HEK293T (cell line): Measurements from ENCODE around the gene GLT6D1.

Source experiments
- CTCF ChIA-PET: fragments of 350-600 bp; formaldehyde crosslinking; extraction: SDS; loops from one replicate; lab custom pipeline; 2021; ENCODE audit warnings: antibody characterized with exemption, inconsistent platforms; lab: Yijun Ruan, JAX
- POLR2A ChIA-PET: fragments of 350-600 bp; formaldehyde crosslinking; extraction: SDS; loops from one replicate; lab custom pipeline; 2020; ENCODE audit warnings: antibody characterized with exemption, inconsistent platforms; lab: Yijun Ruan, JAX
- DNase-seq: peaks from one replicate; pipeline ENCODE4 v3.0.0; 2012; ENCODE audit warnings: mixed read lengths; ENCODE audit errors: extremely low spot score
- ARNT ChIP-seq: fragments of 450-650 bp; IDR thresholded peaks from 2 replicates; pipeline ENCODE4 v1.6.1; 2017; ENCODE audit warnings: mild to moderate bottlenecking
- BHLHE40 ChIP-seq: fragments of 450-650 bp; IDR thresholded peaks from 2 replicates; pipeline ENCODE4 v1.6.1; 2016; ENCODE audit warnings: mild to moderate bottlenecking, moderate library complexity, borderline replicate concordance
- CTBP1 ChIP-seq: fragments of 450-650 bp; IDR thresholded peaks from 2 replicates; pipeline ENCODE4 v1.6.1; 2016; ENCODE audit warnings: borderline replicate concordance
- ELF4 ChIP-seq: fragments of 450-650 bp; IDR thresholded peaks from 2 replicates; pipeline ENCODE4 v1.6.1; 2017; ENCODE audit warnings: antibody characterized with exemption
- FOXA1 ChIP-seq: fragments of 450-650 bp; IDR thresholded peaks from 2 replicates; pipeline ENCODE4 v1.6.1; 2016; ENCODE audit warnings: mild to moderate bottlenecking
- FOXK2 ChIP-seq: fragments of 450-650 bp; IDR thresholded peaks from 2 replicates; pipeline ENCODE4 v1.6.1; 2016; ENCODE audit warnings: mild to moderate bottlenecking
- FOXM1 ChIP-seq: fragments of 450-650 bp; IDR thresholded peaks from 2 replicates; pipeline ENCODE4 v1.6.1; 2017; ENCODE audit warnings: mild to moderate bottlenecking, borderline replicate concordance
- HDGF ChIP-seq: fragments of 450-650 bp; IDR thresholded peaks from 2 replicates; pipeline ENCODE4 v1.6.1; 2017; ENCODE audit warnings: antibody characterized with exemption, borderline replicate concordance
- L3MBTL2 ChIP-seq: fragments of 450-650 bp; conservative IDR thresholded peaks from 2 replicates; pipeline ENCODE4 v1.6.1; 2016; ENCODE audit warnings: mild to moderate bottlenecking
- LEF1 ChIP-seq: fragments of 450-650 bp; IDR thresholded peaks from 2 replicates; pipeline ENCODE4 v1.6.1; 2017; ENCODE audit warnings: mild to moderate bottlenecking, borderline replicate concordance
- NFRKB ChIP-seq: fragments of 450-650 bp; IDR thresholded peaks from 2 replicates; pipeline ENCODE4 v1.6.1; 2016; ENCODE audit warnings: mild to moderate bottlenecking, moderate library complexity
- PKNOX1 ChIP-seq: fragments of 450-650 bp; IDR thresholded peaks from 2 replicates; pipeline ENCODE4 v1.6.1; 2016
- SP1 ChIP-seq: fragments of 450-650 bp; IDR thresholded peaks from 2 replicates; pipeline ENCODE4 v1.6.1; 2017
- SUZ12 ChIP-seq: fragments of 450-650 bp; IDR thresholded peaks from 2 replicates; pipeline ENCODE4 v1.6.1; 2016; ENCODE audit warnings: mild to moderate bottlenecking
- TARDBP ChIP-seq: fragments of 450-650 bp; IDR thresholded peaks from 2 replicates; pipeline ENCODE4 v1.6.1; 2016
- ZNF384 ChIP-seq: fragments of 450-650 bp; IDR thresholded peaks from 2 replicates; pipeline ENCODE4 v1.6.1; 2016

Gene GLT6D1

GRCh38 chr9:135584371-135584770 is 55.0 kb downstream of the GLT6D1 start:
- no peak for TF ChIP-seq FOXM1
- no peak for TF ChIP-seq FOXK2
- TF ChIP-seq ARNT = no peak
- TF ChIP-seq L3MBTL2 = no peak
- no peak for TF ChIP-seq ELF4
- TF ChIP-seq LEF1 = no peak
- no peak for TF ChIP-seq BHLHE40
- TF ChIP-seq PKNOX1 = no peak
- TF ChIP-seq FOXA1 = no peak
- no peak for TF ChIP-seq ZNF384
- TF ChIP-seq HDGF = no peak
- DNase-seq = no peak
- ChIA-PET CTCF (no interaction called here), POLR2A (no interaction called here)

GRCh38 chr9:135583688-135584011 is 55.7 kb downstream of the GLT6D1 start:
- TF ChIP-seq FOXK2 (no peak), SUZ12 (no peak), ELF4 (no peak), PKNOX1 (no peak), NFRKB (no peak), CTBP1 (no peak), ZNF384 (no peak), LEF1 (no peak), ARNT (no peak), HDGF (no peak), TARDBP (no peak)
- ChIA-PET POLR2A (no interaction called here), CTCF (no interaction called here)

GRCh38 chr9:135582966-135583687 is 56.2 kb downstream of the GLT6D1 start:
- POLR2A ChIA-PET = no interaction called here
- TF ChIP-seq ARNT (no peak), BHLHE40 (no peak), NFRKB (no peak), FOXK2 (no peak), FOXA1 (no peak), CTBP1 (no peak), ELF4 (no peak), HDGF (no peak), FOXM1 (no peak), ZNF384 (no peak), SP1 (no peak), L3MBTL2 (no peak), TARDBP (no peak), PKNOX1 (no peak), SUZ12 (no peak), LEF1 (no peak)
- DNase-seq = no peak
- CTCF ChIA-PET = no interaction called here

More at GRCh38 chr9:135583688-135584011, 55.7 kb downstream of the GLT6D1 start:
- DNase-seq = no peak

GRCh38 chr9:135582541-135582940 is 56.8 kb downstream of the GLT6D1 start:
- ChIA-PET CTCF (no interaction called here), POLR2A (no interaction called here)
- no peak for TF ChIP-seq FOXA1
- no peak for TF ChIP-seq L3MBTL2
- no peak for TF ChIP-seq HDGF
- TF ChIP-seq ELF4 = no peak
- TF ChIP-seq TARDBP = no peak
- TF ChIP-seq ZNF384 = no peak
- no peak for TF ChIP-seq BHLHE40
- no peak for TF ChIP-seq SUZ12
- TF ChIP-seq FOXK2 = no peak
- TF ChIP-seq ARNT = no peak
- no peak for DNase-seq

- DNase-seq = no peak
- TF ChIP-seq PKNOX1 (no peak), SP1 (no peak), LEF1 (no peak), TARDBP (no peak), BHLHE40 (no peak), ARNT (no peak), CTBP1 (no peak), ZNF384 (no peak), FOXA1 (no peak)
- ChIA-PET CTCF (no interaction called here), POLR2A (no interaction called here)
These were observed 57.5 kb downstream of the GLT6D1 start for GRCh38 chr9:135581636-135582426.
